PFSK-1 (cell line): Measurements from ENCODE around the gene ERGIC1. TPM values are rescaled to one million over a fixed set of nuclear protein-coding genes. Genes with fewer than 3 reads are reported as not detected.

ENCODE experiments used
- FOXP2 ChIP-seq: optimal IDR thresholded peaks from 2 replicates; pipeline ENCODE3; 2011; ENCODE audit warnings: borderline replicate concordance, control low read depth, inconsistent platforms; ENCODE audit not compliant: insufficient read depth; ENCODE audit errors: extremely low read length, extremely low read depth
- POLR2AphosphoS5 ChIP-seq: IDR thresholded peaks from 2 replicates; pipeline ENCODE4 v1.6.1; 2012; ENCODE audit warnings: low read depth, mild to moderate bottlenecking, control low read depth, low read length, moderate library complexity
- SIN3A ChIP-seq: IDR thresholded peaks from 2 replicates; pipeline ENCODE4 v1.6.1; 2012; ENCODE audit warnings: mild to moderate bottlenecking, low read length, moderate library complexity, borderline replicate concordance; ENCODE audit not compliant: insufficient read depth
- TAF1 ChIP-seq: IDR thresholded peaks from 2 replicates; pipeline ENCODE4 v1.6.1; 2012; ENCODE audit warnings: low read length, control low read depth, borderline replicate concordance; ENCODE audit not compliant: insufficient read depth
- polyA plus RNA-seq: library from polyadenylated mRNA; unstranded; fragments of >200 nt; gene quantifications from one replicate; pipeline ENCODE4 v1.2.1, GENCODE V29; 2012; ENCODE audit warnings: low read depth, missing spikeins; ENCODE audit not compliant: insufficient read length
- TF ChIP-seq, protein P1 (sequence below), 2 experiments: IDR thresholded peaks; 2 replicates each; pipeline versions ENCODE4 v1.6.1 to v1.8.0; 2011 to 2012; ENCODE audit warnings: low read depth in 2 of 2, low read length in 2 of 2, control low read depth in 1 of 2, inconsistent platforms in 1 of 2, mild to moderate bottlenecking in 1 of 2, moderate library complexity in 1 of 2; ENCODE audit not compliant: insufficient read depth in 1 of 2

ERGIC1 gene, protein sequence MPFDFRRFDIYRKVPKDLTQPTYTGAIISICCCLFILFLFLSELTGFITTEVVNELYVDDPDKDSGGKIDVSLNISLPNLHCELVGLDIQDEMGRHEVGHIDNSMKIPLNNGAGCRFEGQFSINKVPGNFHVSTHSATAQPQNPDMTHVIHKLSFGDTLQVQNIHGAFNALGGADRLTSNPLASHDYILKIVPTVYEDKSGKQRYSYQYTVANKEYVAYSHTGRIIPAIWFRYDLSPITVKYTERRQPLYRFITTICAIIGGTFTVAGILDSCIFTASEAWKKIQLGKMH
- polyA plus RNA-seq: 517 TPM

DNA sequence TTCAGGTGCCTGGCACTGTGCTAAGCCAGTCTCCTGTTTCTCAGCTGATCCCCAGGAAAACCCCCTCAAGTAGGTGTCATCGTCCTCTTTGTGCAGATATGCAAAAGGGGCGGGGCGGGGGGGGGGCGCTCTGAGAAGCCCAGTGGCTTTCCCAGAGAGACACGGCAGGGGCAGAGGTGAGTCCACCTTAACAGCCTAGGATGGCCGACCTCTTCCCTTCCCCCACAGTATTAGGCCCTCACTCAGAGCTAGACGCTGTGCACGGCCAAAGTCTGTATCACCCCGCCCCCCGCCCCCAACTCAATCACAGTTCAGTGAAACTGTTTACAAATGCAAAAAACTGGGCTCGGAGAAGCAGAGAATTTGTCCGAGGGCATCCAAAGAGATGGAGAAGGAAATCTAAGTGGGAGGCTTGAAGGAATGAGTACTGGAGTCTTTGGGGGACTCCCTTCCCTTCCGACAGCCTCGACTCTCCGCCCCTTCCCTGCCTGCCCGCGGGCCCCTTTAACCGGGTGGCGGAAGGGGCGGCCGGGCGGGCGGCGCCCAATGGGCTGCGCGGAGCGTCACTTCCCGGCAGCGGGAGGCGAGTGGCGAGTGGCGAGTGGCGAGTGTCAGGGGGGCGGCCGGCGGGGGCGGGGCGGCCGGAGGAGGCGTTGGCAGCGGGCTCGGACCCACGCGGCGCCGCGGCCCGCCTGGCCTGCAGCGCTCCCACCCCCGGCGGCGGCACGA lies at the start of gene ERGIC1:
Gene ERGIC1, plus strand, starts transcription at position 566 of the 729 bp plus-strand sequence. Its CDS starts 163 bp downstream, at position 729.
- TF ChIP-seq SIN3A (peak; percentile 86; the same call in 1 of the 2 replicates), FOXP2 (no peak), TAF1 (peak; percentile 63; the same call in 1 of the 2 replicates), POLR2AphosphoS5 (peak; percentile 75)
- TF ChIP-seq, protein P1, sequence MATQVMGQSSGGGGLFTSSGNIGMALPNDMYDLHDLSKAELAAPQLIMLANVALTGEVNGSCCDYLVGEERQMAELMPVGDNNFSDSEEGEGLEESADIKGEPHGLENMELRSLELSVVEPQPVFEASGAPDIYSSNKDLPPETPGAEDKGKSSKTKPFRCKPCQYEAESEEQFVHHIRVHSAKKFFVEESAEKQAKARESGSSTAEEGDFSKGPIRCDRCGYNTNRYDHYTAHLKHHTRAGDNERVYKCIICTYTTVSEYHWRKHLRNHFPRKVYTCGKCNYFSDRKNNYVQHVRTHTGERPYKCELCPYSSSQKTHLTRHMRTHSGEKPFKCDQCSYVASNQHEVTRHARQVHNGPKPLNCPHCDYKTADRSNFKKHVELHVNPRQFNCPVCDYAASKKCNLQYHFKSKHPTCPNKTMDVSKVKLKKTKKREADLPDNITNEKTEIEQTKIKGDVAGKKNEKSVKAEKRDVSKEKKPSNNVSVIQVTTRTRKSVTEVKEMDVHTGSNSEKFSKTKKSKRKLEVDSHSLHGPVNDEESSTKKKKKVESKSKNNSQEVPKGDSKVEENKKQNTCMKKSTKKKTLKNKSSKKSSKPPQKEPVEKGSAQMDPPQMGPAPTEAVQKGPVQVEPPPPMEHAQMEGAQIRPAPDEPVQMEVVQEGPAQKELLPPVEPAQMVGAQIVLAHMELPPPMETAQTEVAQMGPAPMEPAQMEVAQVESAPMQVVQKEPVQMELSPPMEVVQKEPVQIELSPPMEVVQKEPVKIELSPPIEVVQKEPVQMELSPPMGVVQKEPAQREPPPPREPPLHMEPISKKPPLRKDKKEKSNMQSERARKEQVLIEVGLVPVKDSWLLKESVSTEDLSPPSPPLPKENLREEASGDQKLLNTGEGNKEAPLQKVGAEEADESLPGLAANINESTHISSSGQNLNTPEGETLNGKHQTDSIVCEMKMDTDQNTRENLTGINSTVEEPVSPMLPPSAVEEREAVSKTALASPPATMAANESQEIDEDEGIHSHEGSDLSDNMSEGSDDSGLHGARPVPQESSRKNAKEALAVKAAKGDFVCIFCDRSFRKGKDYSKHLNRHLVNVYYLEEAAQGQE (IDR thresholded peaks at IDR 0.05; ENCODE audit: insufficient read depth in 1 of 2, low read depth in 2 of 2, low read length in 2 of 2): 0 out of 4 replicates have a peak, but pooled peaks of 1 of the 2 experiments have one; percentile 27

DNA sequence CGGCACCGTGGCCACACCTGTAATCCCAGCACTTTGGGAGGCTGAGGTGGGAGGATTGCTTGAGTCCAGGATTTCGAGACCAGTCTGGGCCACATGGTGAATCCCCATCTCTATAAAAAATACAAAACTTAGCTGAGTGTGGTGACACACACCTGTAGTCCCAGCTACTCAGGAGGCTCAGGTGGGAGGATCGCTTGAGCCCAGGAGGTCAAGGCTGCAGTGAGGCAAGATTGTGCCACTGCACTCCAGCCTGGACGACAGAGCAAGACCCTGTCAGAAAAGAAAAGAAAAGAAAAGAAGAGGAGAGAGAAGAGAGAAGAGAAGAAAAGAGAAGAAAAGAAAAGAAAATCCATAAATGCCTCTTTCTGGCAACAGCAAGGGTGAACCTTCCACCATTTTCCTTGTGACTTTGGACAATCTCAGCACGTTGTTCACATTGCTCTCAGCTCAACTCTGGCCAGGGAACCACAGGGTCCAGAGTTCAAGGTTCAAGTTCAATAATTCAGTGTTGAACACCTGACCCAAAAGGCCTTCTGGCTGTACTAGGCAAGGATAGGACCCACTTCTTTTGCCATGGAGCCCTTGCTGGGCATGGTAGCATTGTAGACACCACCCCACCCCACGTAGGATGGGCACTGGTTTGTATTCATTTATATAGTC lies 48.5 kb upstream of the ERGIC1 start:
- no peak for TF ChIP-seq POLR2AphosphoS5

DNA sequence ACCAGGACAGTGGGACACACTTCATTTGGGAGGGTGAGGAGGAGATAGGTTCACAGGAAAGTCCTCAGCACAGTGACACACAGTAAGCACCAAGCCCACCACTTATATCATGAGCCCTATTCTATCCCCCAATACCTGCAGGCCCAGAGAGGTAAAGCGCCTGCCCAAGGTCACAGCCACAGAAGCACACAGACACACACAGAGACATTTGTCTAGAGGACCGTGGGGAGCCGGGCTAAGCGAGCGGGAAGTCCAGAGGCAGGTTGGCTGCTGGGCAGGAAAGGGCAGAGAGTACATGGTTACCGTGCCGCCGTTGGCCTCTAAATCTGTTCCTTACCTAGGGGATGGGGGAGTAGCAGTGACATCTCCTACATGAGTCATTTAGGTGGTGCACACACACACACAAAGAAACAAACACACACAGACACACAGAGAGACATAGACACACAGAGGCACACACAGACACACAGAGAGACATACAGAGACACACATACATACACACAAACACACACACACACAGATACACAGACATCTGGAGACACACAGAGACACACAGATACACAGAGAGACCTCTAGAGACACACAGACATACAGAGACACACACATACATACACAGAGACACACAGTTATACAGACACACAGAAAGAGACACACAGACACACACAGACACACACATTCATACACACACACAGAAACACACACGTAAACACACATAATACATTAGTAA lies 47.2 kb upstream of the ERGIC1 start:
- no peak for TF ChIP-seq TAF1

DNA sequence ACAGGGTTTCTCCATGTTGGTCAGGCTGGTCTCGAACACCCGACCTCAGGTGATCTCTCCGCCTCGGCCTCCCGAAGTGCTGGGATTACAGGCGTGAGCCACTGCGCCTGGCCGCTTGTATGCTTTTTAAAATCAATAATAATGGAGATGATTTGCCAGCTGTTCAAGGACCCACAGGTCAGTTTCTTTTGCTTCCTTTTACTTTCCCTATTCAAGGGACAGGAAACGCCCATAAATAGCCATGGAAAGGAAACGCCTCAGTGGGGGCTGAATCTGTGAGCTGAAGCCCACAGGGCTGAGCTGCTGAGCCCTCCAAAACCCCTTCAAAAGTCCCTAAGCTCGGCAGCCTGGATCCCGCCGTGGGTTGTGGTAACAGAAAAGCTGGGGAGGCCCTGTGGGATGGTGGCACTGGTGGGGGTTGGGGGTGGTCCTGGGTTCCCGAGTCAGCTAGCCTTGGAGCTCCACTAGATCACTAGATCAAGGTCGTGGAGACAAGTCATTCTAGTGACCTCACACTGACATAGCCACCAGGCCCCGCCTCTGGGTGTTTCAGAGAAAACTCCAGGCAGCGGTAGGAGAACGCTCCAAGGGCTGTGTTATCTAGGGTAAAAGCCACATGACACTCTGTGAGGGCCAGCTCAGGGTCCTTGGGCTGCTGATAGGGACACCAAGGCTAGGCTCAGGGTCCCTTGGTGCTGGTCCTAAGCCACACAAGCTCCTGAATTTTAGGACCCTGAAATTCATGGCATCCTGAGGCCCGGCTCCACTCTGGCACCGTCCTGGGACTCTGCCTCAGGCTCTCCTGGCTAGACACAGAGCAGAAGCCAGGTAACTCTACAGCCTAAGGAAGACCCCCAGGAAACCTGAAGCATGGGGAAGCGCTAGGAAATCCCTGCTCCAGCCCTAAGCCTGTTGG lies 45.0 kb upstream of the ERGIC1 start:
- no peak for TF ChIP-seq SIN3A
- no peak for TF ChIP-seq POLR2AphosphoS5

DNA sequence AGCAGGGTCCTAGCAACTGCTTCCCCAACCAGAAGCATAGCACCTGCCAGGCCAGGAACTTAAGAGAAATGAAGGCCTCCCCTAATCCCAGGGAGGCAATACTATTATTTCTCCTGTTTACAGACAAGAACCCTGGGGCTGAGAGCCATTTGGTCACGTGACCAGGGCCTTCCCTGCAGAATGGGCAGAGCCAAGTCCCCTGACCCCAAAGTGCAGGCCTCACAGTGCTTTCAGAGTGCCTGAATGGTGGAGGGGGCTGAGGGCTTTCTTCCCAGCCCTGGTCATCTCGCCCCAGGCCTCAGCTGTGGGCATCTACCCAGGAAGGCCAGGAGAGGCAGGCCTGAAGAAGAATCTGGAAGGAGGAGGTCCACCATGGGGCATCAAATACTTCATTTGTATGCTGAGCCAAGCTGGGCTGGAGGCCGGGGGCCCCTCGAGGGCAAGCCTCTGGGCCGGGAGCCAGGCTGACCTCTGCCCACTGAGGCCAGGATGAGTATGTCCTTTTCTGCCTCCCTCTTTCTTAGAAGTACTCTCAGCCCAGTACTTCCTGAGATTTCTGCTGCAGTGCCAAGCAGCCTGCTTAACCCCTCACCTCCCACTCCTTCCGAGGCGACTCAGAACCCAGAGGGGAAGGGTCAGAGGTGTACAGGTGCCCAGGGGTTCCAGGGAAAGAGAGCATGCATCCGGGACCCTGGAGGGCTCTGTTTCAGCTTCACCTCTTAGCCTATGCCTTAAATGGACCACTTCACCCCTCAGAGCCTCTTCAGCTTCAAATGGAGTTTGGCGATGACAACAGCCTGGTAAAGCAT lies 44.2 kb upstream of the ERGIC1 start:
- TF ChIP-seq, protein P1 (IDR thresholded peaks at IDR 0.05; ENCODE audit: insufficient read depth in 1 of 2, low read depth in 2 of 2, low read length in 2 of 2): no peak
- TF ChIP-seq TAF1 (no peak), SIN3A (no peak), POLR2AphosphoS5 (no peak), FOXP2 (no peak)

DNA sequence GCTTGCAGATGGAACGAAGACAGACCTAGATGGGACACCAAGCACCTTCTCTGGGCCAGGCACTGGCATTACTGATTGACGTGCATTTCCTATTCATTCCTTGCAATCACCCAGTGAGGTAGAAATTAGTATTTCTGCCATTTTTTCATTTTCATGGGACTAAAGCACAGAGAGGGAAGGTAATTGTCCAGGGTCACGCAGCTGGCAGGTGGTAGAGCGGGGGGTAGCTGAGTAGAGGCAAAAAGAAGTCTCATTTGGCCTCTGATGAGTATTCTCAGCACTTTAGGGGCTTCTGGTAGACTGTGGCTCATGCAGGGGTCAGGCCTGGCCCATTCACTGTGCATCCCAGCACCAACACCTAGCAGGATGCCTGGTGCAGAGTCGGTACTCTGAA lies 43.6 kb upstream of the ERGIC1 start:
- no peak for TF ChIP-seq POLR2AphosphoS5
- TF ChIP-seq FOXP2: no peak
- TF ChIP-seq TAF1: no peak
- TF ChIP-seq, protein P1 (IDR thresholded peaks at IDR 0.05; ENCODE audit: insufficient read depth in 1 of 2, low read depth in 2 of 2, low read length in 2 of 2): no peak
- TF ChIP-seq SIN3A: no peak
